ENCODE results near the gene NEK6. TPM values are rescaled to one million over a fixed set of nuclear protein-coding genes. Genes with fewer than 3 reads are reported as not detected.
"Not testable (repeated sequence)": the region's sequence is repeated elsewhere in the genome, so short reads cannot be mapped to it uniquely, and the experiment has no call there.

NEK6 gene
- total RNA-seq, 2 experiments from 2014 or later: 5.6 to 16.4 TPM

DNA sequence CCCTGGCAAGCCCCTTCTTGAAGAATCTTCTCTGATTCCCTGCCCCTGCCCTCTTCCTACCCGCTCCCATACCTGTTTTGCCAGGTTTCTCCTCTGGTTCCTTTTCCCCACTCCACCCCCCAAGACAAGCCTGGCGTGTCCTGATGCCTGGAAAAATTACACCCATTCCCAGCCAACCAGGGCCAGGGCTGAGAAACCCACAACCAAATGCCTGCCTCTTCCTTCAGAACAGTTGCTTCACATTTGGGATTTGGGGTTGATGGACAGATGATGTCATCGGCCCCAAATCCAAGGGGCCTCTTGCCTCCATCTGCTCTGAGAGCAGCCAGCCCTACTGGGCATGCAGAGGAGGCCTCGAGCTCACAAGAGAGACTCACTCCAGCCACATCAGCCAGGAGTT, 8.8 kb upstream of the NEK6 start:
- ChIA-PET POLR2A (interaction anchor here (0.5 to 0.9 kb wide), 2 partner anchors 48 to 86 kb away, joined by 3 read pairs; no protein-coding TSS in a partner anchor), CTCF (ENCODE audit: unreplicated experiment) (no interaction called here)
- peaks cover 4% of the 10 kb centered on the region for H3K4me1 ChIP-seq (ENCODE audit: insufficient read depth, low read length, poor library complexity, severe bottlenecking)
- intact Hi-C loops (cut with micrococcal nuclease; ENCODE audit: unreplicated experiment): no loop called here
- H2AFZ ChIP-seq (ENCODE audit: low read length): no peak overlapping the region
- H3K27ac ChIP-seq (ENCODE audit: low read depth, low read length, poor library complexity, severe bottlenecking): no peak overlapping the region
- no peaks in the 10 kb centered on the region for H4K20me1 ChIP-seq (ENCODE audit: insufficient read depth, low read length)
- H3K36me3 ChIP-seq (ENCODE audit: insufficient read depth, low read length): no peaks in the 10 kb centered on the region
- H3K4me2 ChIP-seq (ENCODE audit: low read length): no peak overlapping the region
- H3K79me2 ChIP-seq (ENCODE audit: insufficient read depth, low read depth, low read length): no peaks in the 10 kb centered on the region
- H3K9me3 ChIP-seq (ENCODE audit: low read length): no peaks in the 10 kb centered on the region
- TF ChIP-seq EZH2phosphoT487 (IDR thresholded peaks at IDR 0.05; ENCODE audit: borderline replicate concordance, low read depth, low read length): no peak
- TF ChIP-seq, protein P1, sequence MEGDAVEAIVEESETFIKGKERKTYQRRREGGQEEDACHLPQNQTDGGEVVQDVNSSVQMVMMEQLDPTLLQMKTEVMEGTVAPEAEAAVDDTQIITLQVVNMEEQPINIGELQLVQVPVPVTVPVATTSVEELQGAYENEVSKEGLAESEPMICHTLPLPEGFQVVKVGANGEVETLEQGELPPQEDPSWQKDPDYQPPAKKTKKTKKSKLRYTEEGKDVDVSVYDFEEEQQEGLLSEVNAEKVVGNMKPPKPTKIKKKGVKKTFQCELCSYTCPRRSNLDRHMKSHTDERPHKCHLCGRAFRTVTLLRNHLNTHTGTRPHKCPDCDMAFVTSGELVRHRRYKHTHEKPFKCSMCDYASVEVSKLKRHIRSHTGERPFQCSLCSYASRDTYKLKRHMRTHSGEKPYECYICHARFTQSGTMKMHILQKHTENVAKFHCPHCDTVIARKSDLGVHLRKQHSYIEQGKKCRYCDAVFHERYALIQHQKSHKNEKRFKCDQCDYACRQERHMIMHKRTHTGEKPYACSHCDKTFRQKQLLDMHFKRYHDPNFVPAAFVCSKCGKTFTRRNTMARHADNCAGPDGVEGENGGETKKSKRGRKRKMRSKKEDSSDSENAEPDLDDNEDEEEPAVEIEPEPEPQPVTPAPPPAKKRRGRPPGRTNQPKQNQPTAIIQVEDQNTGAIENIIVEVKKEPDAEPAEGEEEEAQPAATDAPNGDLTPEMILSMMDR (conservative IDR thresholded peaks at IDR 0.05; ENCODE audit: low read length): no peak
- BruUV-seq (replicated peaks): no TSS peak
- DNase-seq (ENCODE audit: low spot score): no peak
- no peaks in the 10 kb centered on the region for H3K9me2 ChIP-seq (ENCODE audit: insufficient read depth, low read length)
- no peak overlapping the region for H3K4me3 ChIP-seq (ENCODE audit: low read depth, low read length, poor library complexity, severe bottlenecking)

DNA sequence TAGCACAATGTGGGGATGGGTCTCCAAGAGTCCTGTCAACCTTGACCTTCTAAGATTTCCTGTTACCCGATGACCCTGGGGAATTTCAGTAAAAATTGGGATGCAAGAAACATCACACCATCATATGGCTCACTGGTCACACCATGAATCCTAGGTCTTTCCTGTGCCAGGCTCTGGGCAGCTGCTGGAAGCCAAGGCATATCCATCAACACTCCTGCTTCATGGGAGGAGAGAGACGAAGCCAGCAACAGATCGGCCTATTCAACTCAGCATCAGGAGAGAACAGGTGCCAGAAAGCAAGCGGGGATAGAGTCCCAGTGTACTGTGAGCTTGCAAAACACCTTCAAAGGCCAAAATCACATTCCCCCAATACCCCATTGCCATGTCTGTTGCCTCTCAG, 6.5 kb upstream of the NEK6 start:
- POLR2A ChIA-PET: no interaction called here
- CTCF ChIA-PET (ENCODE audit: unreplicated experiment): no interaction called here
- no peak overlapping the region for H3K4me2 ChIP-seq (ENCODE audit: low read length)
- BruUV-seq (replicated peaks): no TSS peak
- H3K36me3 ChIP-seq (ENCODE audit: insufficient read depth, low read length): no peaks in the 10 kb centered on the region
- no peak overlapping the region for H2AFZ ChIP-seq (ENCODE audit: low read length)
- intact Hi-C loops (cut with micrococcal nuclease; ENCODE audit: unreplicated experiment): no loop called here
- H4K20me1 ChIP-seq (ENCODE audit: insufficient read depth, low read length): no peaks in the 10 kb centered on the region
- TF ChIP-seq, protein P1 (conservative IDR thresholded peaks at IDR 0.05; ENCODE audit: low read length): no peak
- no peak for TF ChIP-seq EZH2phosphoT487 (IDR thresholded peaks at IDR 0.05; ENCODE audit: borderline replicate concordance, low read depth, low read length)
- H3K4me1 ChIP-seq (ENCODE audit: insufficient read depth, low read length, poor library complexity, severe bottlenecking): peaks cover 24% of the 10 kb centered on the region
- H3K9me3 ChIP-seq (ENCODE audit: low read length): no peaks in the 10 kb centered on the region
- H3K9me2 ChIP-seq (ENCODE audit: insufficient read depth, low read length): no peaks in the 10 kb centered on the region
- H3K79me2 ChIP-seq (ENCODE audit: insufficient read depth, low read depth, low read length): no peaks in the 10 kb centered on the region
- H3K27ac ChIP-seq (ENCODE audit: low read depth, low read length, poor library complexity, severe bottlenecking): no peak overlapping the region
- H3K4me3 ChIP-seq (ENCODE audit: low read depth, low read length, poor library complexity, severe bottlenecking): no peak overlapping the region
- no peak for DNase-seq (ENCODE audit: low spot score)

DNA sequence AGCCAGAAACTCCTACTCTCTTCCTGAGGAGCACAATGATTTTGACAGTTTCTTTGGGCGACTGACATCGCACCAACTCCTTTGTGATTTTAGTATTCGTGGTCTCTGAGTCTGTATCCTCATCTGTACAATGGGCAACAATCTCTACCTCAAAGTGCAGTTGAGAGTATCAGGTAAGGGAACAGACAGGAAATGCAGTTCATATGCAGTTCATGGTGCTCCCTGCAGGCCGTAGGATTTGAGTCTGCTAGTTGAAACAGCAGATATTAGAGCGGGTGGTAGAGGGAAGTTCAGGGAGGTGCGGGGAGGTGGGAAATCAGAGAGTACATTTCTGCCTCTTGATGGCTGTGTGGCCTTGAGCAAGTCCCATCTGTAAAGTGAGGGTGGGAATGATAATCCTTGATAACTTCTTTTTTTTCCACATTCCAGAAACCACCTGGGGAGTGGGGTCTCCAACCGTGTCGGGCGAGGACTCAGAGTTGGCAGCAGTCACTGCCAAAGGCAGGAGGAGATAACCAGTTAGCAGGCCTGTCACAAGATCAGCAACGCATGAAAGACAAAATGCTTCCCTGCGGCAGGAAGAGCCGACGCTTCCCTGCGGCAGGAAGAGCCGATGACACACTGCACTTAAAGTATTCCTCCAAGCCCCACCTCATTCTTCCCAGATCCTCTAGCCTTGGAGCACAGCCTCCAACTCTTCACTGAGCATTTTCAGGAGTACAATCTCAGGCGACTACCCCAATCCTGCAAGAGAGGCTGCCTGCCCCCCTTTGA, 6.0 kb upstream of the NEK6 start:
- no peak overlapping the region for H3K27ac ChIP-seq (ENCODE audit: low read depth, low read length, poor library complexity, severe bottlenecking)
- intact Hi-C loops (cut with micrococcal nuclease; ENCODE audit: unreplicated experiment): no loop called here
- no peaks in the 10 kb centered on the region for H3K9me3 ChIP-seq (ENCODE audit: low read length)
- no peaks in the 10 kb centered on the region for H3K9me2 ChIP-seq (ENCODE audit: insufficient read depth, low read length)
- no peaks in the 10 kb centered on the region for H3K79me2 ChIP-seq (ENCODE audit: insufficient read depth, low read depth, low read length)
- no peak overlapping the region for H2AFZ ChIP-seq (ENCODE audit: low read length)
- BruUV-seq (replicated peaks): no TSS peak
- POLR2A ChIA-PET: no interaction called here
- H3K36me3 ChIP-seq (ENCODE audit: insufficient read depth, low read length): no peaks in the 10 kb centered on the region
- no peak for TF ChIP-seq EZH2phosphoT487 (IDR thresholded peaks at IDR 0.05; ENCODE audit: borderline replicate concordance, low read depth, low read length)
- TF ChIP-seq, protein P1 (conservative IDR thresholded peaks at IDR 0.05; ENCODE audit: low read length): 0 out of 2 replicates have a peak, but pooled peaks have one; percentile 18
- H3K4me3 ChIP-seq (ENCODE audit: low read depth, low read length, poor library complexity, severe bottlenecking): no peak overlapping the region
- peaks cover 30% of the 10 kb centered on the region for H3K4me1 ChIP-seq (ENCODE audit: insufficient read depth, low read length, poor library complexity, severe bottlenecking)
- H3K4me2 ChIP-seq (ENCODE audit: low read length): no peak overlapping the region
- H4K20me1 ChIP-seq (ENCODE audit: insufficient read depth, low read length): no peaks in the 10 kb centered on the region
- no peak for DNase-seq (ENCODE audit: low spot score)
- CTCF ChIA-PET (ENCODE audit: unreplicated experiment): no interaction called here

DNA sequence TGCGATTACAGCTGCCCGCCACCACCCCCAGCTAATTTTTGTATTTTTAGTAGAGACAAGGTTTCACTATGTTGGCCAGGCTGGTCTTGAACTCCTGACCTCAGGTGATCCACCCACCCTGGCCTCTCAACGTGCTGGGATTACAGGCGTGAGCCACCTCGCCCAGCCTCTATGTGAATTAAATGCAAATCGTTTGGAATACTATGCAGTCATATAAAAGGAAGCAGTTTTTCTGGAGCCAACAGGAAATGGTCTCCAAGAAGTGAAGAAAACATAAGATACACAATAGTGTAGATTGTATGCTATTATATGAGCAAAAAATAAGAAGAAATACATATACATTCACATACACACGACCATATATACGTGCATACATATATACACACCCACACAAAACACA, 4.9 kb upstream of the NEK6 start:
- H3K9me2 ChIP-seq (ENCODE audit: insufficient read depth, low read length); intact Hi-C loops (cut with micrococcal nuclease; ENCODE audit: unreplicated experiment); H2AFZ ChIP-seq (ENCODE audit: low read length); H3K4me2 ChIP-seq (ENCODE audit: low read length); POLR2A ChIA-PET; CTCF ChIA-PET (ENCODE audit: unreplicated experiment); H3K27ac ChIP-seq (ENCODE audit: low read depth, low read length, poor library complexity, severe bottlenecking); DNase-seq (ENCODE audit: low spot score); H3K36me3 ChIP-seq (ENCODE audit: insufficient read depth, low read length); H3K79me2 ChIP-seq (ENCODE audit: insufficient read depth, low read depth, low read length); BruUV-seq (replicated peaks); H4K20me1 ChIP-seq (ENCODE audit: insufficient read depth, low read length); H3K4me3 ChIP-seq (ENCODE audit: low read depth, low read length, poor library complexity, severe bottlenecking); H3K9me3 ChIP-seq (ENCODE audit: low read length): not testable (repeated sequence)
- H3K4me1 ChIP-seq (ENCODE audit: insufficient read depth, low read length, poor library complexity, severe bottlenecking): peaks cover 39% of the 10 kb centered on the region
